Heart left ventricle (tissue), 16 donors: Measurements from ENCODE around the gene HAUS5. TPM values are rescaled to one million over a fixed set of nuclear protein-coding genes. Genes with fewer than 3 reads are reported as not detected.
"Not testable (repeated sequence)": the region's sequence is repeated elsewhere in the genome, so short reads cannot be mapped to it uniquely, and the experiment has no call there.

Source experiments
- ATAC-seq, 4 donors: fragments of 200-7000 bp; cut with Tn5 transposase; one replicate each; pipeline ENCODE4 v1.9.1; 2020 to 2022; ENCODE audit warnings: moderate library complexity in 4 of 4, mild to moderate bottlenecking in 3 of 4, moderate number of reproducible peaks in 1 of 4
- DNase-seq, 5 donors: peaks; one replicate each; pipeline ENCODE4 v3.0.0-alpha.2; 2020
- H3K27ac ChIP-seq, 12 donors: fragments of 200-600 bp; sonication (generic) in 4 of 12; one replicate each; pipeline versions ENCODE4 v1.5.0 to v1.8.0; 2016 to 2022; ENCODE audit warnings: mild to moderate bottlenecking in 2 of 12
- H3K27me3 ChIP-seq, 9 donors: fragments of 200-600 bp; sonication (generic) in 2 of 9; one replicate each; pipeline versions ENCODE4 v1.5.1 to v1.8.0; 2016 to 2022; ENCODE audit warnings: mild to moderate bottlenecking in 3 of 9
- H3K36me3 ChIP-seq, 9 donors: fragments of 200-600 bp; sonication (generic) in 2 of 9; one replicate each; pipeline versions ENCODE4 v1.5.0 to v1.8.0; 2018 to 2022; ENCODE audit warnings: mild to moderate bottlenecking in 2 of 9
- H3K4me1 ChIP-seq, 12 donors: fragments of 200-600 bp; sonication (generic) in 4 of 12; one replicate each; pipeline versions ENCODE4 v1.5.0 to v1.8.0; 2016 to 2022; ENCODE audit warnings: mild to moderate bottlenecking in 3 of 12
- H3K4me3 ChIP-seq, 12 donors: fragments of 200-600 bp; sonication (generic) in 4 of 12; one replicate each; pipeline versions ENCODE4 v1.5.0 to v1.8.0; 2017 to 2022; ENCODE audit warnings: mild to moderate bottlenecking in 9 of 12, moderate library complexity in 4 of 12
- H3K9me3 ChIP-seq, 12 donors: fragments of 200-600 bp; sonication (generic) in 4 of 12; one replicate each; pipeline versions ENCODE4 v1.5.0 to v1.8.0; 2016 to 2022; ENCODE audit warnings: mild to moderate bottlenecking in 1 of 12
- POLR2A ChIP-seq, 2 donors: fragments of 450-650 bp; IDR thresholded peaks; one replicate each; pipeline ENCODE4 v1.6.1; 2017; ENCODE audit warnings: antibody characterized with exemption in 2 of 2, mild to moderate bottlenecking in 2 of 2, moderate library complexity in 2 of 2
- WGBS, 4 donors: extraction: QIAGEN DNeasy Blood & Tissue Kit in 2 of 4; methylation state at CpG; one replicate each; pipeline versions ENCODE4 v1.1.5 to v1.1.7; 2013 to 2018; 5-methylcytosine and 5-hydroxymethylcytosine counted together
- intact Hi-C, 10 donors: fragments of 100-400 bp; cut with DNase I; formaldehyde crosslinking; loops; one replicate each; pipeline versions ENCODE4 v1.11.1 to v1.14.2; 2022
- polyA plus RNA-seq, 2 donors: library from polyadenylated mRNA; stranded (reverse); fragments of 200-250 nt; gene quantifications; one replicate each; pipeline ENCODE4 v1.2.3, GENCODE V29; 2013
- total RNA-seq, 9 donors: library from RNA; depleted of rRNA in 2 of 9; stranded (reverse); fragments of >200 nt in 2 of 9; fragmentation: NEBNext Ultra II Directional in 3 of 9; extraction: Animal tissue kit (Norgen Biotek cat#: 25700) in 3 of 9; gene quantifications; one replicate each; pipeline versions ENCODE4 v1.1.0 to v1.2.4, GENCODE V29; 2016 to 2023
- TF ChIP-seq, protein P1 (sequence below), 12 donors: fragments of 200-600 bp; sonication (generic) in 4 of 12; IDR thresholded peaks; one replicate each; pipeline versions ENCODE4 v1.5.0 to v1.8.0; 2018 to 2022; ENCODE audit warnings: antibody characterized with exemption in 12 of 12, mild to moderate bottlenecking in 5 of 12
- donor health status: ischemic (EF 13 %, LVEDD 7.1; RV severe dilation, severe dysfunction).
- donor health status: healthy with polysubstance abuse.
- donor health status: DM: no; HTN: yes; CAD: no.
- donor health status: DM: no; HTN: no; CAD: no.
- donor health status: ischemic (EF 25% LVEDD 6.9; RV normal size, moderate dysfunction).
- donor health status: ischemic (EF 25% LVEDD 5.7; RV mildly dilated, moderate dysfunction).
- donor health status: healthy.
- donor health status: DM: yes; HTN: yes; CAD: no.
- donor health status: ischemic (EF 35%, LVEDD 5.7; RV mildly dilated, moderate dysfunction).
- donor health status: nonischemic (EF 11% LVEDD 7.7; RV severe dilation, severe dysfunction).
- donor health status: DM: yes; HTN: yes; CAD: no.
- donor health status: PGD.
- donor health status: ischemic (EF 29% LVEDD 5.4; RV normal size, mild dysfunction).
- donor health status: nonischemic (EF 23%, LVEDD 6.1; RV moderate dilation, normal function).

Gene HAUS5
- total and polyA plus RNA-seq, 11 donors: 1.9 to 9.0 (median 3.9) TPM

DNA sequence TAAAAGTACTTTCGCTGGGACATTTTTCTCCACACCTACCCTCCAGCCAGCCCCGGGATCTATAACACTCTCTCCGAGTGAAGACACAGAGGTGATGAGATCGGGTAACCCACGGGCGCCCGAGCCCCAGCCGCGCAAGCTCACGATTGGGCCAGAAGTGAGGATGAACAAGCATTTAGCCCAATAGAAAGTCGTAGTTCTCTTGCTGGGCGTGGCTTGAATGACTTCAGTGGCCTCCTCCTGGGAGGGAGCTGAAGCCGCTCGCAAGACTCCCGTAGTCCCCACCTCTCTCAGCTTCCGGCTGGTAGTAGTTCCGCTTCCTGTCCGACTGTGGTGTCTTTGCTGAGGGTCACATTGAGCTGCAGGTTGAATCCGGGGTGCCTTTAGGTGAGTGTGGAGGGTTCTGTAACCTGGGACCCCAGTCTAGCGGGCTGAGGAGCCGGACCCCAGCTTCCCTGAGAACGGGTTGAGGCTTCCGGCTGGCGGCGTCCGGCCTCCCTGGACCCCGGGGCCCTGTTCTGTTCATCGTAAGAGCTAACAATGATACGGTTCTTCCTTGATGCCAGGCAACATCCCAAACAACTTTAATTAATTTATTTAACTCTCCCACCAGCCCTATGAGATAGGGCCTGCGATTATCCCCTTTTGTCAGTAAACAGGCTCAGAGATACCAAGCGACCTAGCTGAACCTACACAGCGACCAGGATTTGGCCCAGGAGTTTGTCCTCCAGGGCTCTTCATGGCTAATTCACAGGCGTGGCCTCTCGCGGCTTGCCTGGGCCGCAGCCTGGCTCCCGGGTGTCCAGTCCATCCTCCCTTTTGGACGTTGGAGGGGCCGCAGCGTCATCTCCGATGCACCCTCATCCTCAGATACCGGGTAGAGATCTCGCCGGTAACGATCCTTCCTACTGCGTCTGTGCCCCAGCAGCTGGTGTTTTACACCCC, 35.8 kb downstream of the HAUS5 start, which contains the start of gene COX6B1:
Gene COX6B1, plus strand, starts transcription at position 307 of the 945 bp plus-strand sequence. CDS start 2,921 bp downstream, outside the sequence.
- Histone ChIP-seq H3K27me3 (no peaks in the 10 kb centered on the region), H3K4me3 (peak within 1 kb of the TSS; percentile 66 to 96 (median 79)), H3K36me3 (peaks cover 0 to 36% (median 23%) of the 10 kb centered on the region in 9 donors), H3K9me3 (no peaks in the 10 kb centered on the region), H3K27ac (peak within 1 kb of the TSS; percentile 84 to 98 (median 94)), H3K4me1 (peaks cover 0 to 55% (median 32%) of the 10 kb centered on the region in 12 donors)
- intact Hi-C loops: loop anchor here in 1 of 10 donors (5.0 kb wide), 1 partner anchor 99 kb away; the partner anchor contains the start of genes LIN37, PSENEN and U2AF1L4
- TF ChIP-seq POLR2A (IDR thresholded peaks at IDR 0.05): peak in 1 of 2 donors; percentile 80
- TF ChIP-seq, protein P1, sequence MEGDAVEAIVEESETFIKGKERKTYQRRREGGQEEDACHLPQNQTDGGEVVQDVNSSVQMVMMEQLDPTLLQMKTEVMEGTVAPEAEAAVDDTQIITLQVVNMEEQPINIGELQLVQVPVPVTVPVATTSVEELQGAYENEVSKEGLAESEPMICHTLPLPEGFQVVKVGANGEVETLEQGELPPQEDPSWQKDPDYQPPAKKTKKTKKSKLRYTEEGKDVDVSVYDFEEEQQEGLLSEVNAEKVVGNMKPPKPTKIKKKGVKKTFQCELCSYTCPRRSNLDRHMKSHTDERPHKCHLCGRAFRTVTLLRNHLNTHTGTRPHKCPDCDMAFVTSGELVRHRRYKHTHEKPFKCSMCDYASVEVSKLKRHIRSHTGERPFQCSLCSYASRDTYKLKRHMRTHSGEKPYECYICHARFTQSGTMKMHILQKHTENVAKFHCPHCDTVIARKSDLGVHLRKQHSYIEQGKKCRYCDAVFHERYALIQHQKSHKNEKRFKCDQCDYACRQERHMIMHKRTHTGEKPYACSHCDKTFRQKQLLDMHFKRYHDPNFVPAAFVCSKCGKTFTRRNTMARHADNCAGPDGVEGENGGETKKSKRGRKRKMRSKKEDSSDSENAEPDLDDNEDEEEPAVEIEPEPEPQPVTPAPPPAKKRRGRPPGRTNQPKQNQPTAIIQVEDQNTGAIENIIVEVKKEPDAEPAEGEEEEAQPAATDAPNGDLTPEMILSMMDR (IDR thresholded peaks at IDR 0.05): no peak
- peak; percentile 78 to 88 (median 84) for ATAC-seq
- WGBS, 4 donors: 0 to 1% (median 1%) methylated on average over 40 to 46 of the region's 46 CpGs
- DNase-seq: peak; percentile 92 to 97 (median 95)

DNA sequence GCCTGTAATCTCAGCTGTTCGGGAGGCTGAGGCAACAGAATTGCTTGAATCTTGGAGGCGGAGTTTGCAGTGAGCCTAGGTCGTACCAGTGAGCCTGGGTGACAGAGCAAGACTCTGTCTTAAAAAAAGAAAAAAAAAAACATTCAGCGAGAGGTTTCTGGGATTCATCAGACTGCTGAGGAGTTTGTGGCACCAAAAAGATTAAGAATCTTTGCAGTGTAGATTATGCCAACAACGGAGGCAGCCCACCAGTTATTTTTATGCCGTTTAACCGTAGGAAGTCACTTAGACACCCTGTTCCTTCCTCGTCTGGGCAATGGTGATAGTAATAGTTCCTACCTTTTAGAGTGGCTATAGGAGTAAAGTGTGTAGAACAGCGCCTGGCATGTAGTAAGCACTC, 38.0 kb downstream of the HAUS5 start:
- TF ChIP-seq POLR2A (IDR thresholded peaks at IDR 0.05): no peak
- TF ChIP-seq, protein P1 (IDR thresholded peaks at IDR 0.05): no peak
- ATAC-seq: no peak
- Histone ChIP-seq H3K27me3 (no peaks in the 10 kb centered on the region), H3K27ac (no peak overlapping the region), H3K36me3 (peaks cover 0 to 59% (median 46%) of the 10 kb centered on the region in 9 donors), H3K9me3 (no peaks in the 10 kb centered on the region), H3K4me3 (no peak overlapping the region), H3K4me1 (peaks cover 0 to 36% (median 20%) of the 10 kb centered on the region in 12 donors)
- intact Hi-C loops: no loop called here
- no peak for DNase-seq
- 54 to 65% (median 58%) methylated on average over 9 of the region's 9 CpGs for WGBS, 4 donors

DNA sequence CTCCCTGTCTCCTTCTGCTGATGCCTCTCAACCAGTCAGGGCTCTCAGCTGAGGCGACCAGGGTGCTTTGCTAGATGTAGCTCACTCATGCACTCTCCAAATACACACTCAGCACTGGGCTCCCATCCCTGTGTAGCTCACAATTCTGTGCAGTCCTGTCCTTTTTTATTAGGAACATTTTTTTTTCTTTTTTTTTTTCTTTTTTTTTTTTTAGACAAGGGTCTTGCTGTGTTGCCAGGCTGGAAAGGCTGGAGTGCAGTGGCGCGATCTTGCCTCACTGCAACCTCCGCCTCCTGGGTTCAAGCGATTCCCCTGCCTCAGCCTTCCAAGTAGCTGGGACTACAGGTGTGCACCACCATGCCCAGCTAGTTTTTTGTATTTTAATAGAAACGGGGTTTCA, 42.3 kb downstream of the HAUS5 start:
- WGBS, 4 donors: 94 to 97% (median 96%) methylated on average over 6 of the region's 6 CpGs
- H3K36me3 ChIP-seq: peaks cover 0 to 98% (median 88%) of the 10 kb centered on the region in 9 donors
- ATAC-seq: not testable (repeated sequence)

DNA sequence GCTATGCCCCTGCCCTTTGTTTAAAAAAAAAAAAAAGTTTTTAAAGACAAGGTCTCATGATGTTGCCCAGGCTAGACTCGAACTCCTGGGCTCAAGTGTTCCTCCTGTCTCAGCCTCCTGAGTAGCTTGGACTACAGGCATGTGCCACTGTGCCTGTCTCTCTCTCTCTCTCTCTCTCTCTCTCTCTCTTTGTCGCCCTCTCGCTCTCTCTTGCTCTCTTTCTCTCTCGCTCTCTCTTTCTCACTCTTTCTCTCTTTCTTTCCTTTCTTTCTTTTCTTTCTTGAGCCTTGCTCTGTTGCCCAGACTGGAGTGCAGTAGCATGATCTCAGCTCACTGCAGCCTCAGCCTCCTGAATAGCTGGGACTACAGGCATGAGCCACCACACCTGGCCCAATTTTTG, 43.1 kb downstream of the HAUS5 start:
- 86 to 96% (median 95%) methylated on average over 4 of the region's 4 CpGs for WGBS, 4 donors

More for the DNA sequence above, 42.3 kb downstream of the HAUS5 start:
- H3K9me3 ChIP-seq, DNase-seq, H3K4me3 ChIP-seq, H3K27ac ChIP-seq, intact Hi-C loops, H3K27me3 ChIP-seq: not testable (repeated sequence)
- H3K4me1 ChIP-seq: peaks cover 0 to 19% (median 9%) of the 10 kb centered on the region in 12 donors

More for the DNA sequence above, 43.1 kb downstream of the HAUS5 start:
- intact Hi-C loops: no loop called here
- Histone ChIP-seq H3K9me3 (no peaks in the 10 kb centered on the region), H3K4me3 (no peak overlapping the region), H3K27me3 (no peaks in the 10 kb centered on the region), H3K4me1 (peaks cover 0 to 11% (median 2%) of the 10 kb centered on the region in 12 donors), H3K27ac (no peak overlapping the region), H3K36me3 (peaks cover 0 to 100% (median 95%) of the 10 kb centered on the region in 9 donors)
- ATAC-seq (no peak), DNase-seq (no peak)
- TF ChIP-seq POLR2A (IDR thresholded peaks at IDR 0.05): no peak
- TF ChIP-seq, protein P1 (IDR thresholded peaks at IDR 0.05): no peak
